GM06990 (cell line): ENCODE data around the gene TTI1.

Experiments used
- DNase-seq: peaks from one replicate; pipeline ENCODE4 v3.0.0-alpha.2; 2011; ENCODE audit not compliant: insufficient read length; ENCODE audit errors: extremely low read depth
- H3K27me3 ChIP-seq: replicated peaks from 2 replicates; pipeline ENCODE4 v1.6.0; 2011; ENCODE audit warnings: low read length; ENCODE audit not compliant: control insufficient read depth, insufficient read depth
- H3K36me3 ChIP-seq: 2 replicates; pipeline ENCODE4 v1.5.1; 2011; ENCODE audit warnings: low read length; ENCODE audit not compliant: control insufficient read depth, insufficient read depth
- H3K4me3 ChIP-seq: replicated peaks from 2 replicates; pipeline ENCODE4 v1.5.1; 2011; ENCODE audit warnings: low read depth, mild to moderate bottlenecking, control low read depth, low read length
- TF ChIP-seq, protein P1 (sequence below): IDR thresholded peaks from 2 replicates; pipeline ENCODE4 v1.5.1; 2011; ENCODE audit warnings: low read length, control low read depth, mild to moderate bottlenecking, inconsistent platforms; ENCODE audit not compliant: insufficient read depth, poor library complexity, severe bottlenecking

TTI1 gene

DNA sequence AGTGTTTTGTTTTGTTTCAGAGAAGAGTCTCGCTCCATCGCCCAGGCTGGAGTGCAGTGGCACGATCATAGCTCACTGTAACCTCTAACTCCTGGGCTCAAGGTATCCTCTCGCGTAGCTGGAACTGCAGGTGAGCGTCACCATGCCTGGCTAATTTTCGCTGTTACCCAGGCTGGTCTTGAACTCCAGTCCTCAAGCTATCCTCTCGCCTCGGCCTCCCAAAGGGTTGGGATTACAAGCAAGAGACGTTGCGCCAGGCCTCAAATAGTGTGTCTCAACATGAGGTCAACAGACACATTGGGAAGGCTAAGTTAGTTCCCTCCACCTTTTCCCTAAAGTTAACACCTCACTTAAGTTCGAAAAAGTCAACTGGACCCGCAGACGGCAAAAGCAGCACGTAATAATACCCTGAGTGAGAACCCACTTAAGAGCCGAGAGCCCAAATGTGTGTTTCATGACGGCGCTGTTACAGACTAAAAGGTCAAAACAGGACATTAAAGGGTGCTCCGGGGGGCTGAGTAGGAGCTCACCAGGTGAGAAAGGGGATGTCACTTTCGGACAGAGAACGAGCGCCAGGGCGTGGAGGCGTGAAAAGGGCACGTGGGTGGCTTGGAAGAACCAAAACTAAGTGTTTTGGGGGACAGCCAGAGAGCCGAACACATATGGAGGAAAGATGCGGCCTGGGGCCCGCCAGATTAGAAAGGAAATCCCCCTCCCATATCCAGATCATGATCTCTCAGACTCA, 499 bp downstream of the TTI1 start:
- no peaks in the 10 kb centered on the region for H3K27me3 ChIP-seq
- peaks cover 4% of the 10 kb centered on the region for H3K36me3 ChIP-seq
- DNase-seq: peak; percentile 6
- peak overlapping the region; percentile 97 for H3K4me3 ChIP-seq
- TF ChIP-seq, protein P1, sequence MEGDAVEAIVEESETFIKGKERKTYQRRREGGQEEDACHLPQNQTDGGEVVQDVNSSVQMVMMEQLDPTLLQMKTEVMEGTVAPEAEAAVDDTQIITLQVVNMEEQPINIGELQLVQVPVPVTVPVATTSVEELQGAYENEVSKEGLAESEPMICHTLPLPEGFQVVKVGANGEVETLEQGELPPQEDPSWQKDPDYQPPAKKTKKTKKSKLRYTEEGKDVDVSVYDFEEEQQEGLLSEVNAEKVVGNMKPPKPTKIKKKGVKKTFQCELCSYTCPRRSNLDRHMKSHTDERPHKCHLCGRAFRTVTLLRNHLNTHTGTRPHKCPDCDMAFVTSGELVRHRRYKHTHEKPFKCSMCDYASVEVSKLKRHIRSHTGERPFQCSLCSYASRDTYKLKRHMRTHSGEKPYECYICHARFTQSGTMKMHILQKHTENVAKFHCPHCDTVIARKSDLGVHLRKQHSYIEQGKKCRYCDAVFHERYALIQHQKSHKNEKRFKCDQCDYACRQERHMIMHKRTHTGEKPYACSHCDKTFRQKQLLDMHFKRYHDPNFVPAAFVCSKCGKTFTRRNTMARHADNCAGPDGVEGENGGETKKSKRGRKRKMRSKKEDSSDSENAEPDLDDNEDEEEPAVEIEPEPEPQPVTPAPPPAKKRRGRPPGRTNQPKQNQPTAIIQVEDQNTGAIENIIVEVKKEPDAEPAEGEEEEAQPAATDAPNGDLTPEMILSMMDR: no peak

DNA sequence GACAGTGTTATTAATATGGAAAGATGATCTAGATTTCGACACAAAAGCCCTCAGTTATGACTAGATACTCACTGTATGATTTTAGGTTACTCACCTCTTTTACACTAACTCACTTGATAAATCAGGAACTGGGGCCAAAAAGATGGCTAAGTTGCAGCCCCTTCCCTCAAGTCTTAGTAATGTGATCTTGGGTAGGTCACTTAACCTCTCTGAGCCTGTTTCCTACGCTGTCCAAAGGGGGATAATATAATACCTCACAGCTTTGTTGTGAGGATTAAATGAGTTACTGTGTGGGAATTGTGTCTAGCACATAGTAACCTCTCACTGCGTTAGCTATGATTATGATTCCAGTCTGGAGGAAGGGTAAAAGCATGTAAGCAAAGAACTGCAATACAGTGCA, 1.3 kb downstream of the TTI1 start:
- TF ChIP-seq, protein P1: no peak
- H3K27me3 ChIP-seq: no peaks in the 10 kb centered on the region
- DNase-seq: no peak
- peak overlapping the region; percentile 97 for H3K4me3 ChIP-seq
- H3K36me3 ChIP-seq: peaks cover 4% of the 10 kb centered on the region

DNA sequence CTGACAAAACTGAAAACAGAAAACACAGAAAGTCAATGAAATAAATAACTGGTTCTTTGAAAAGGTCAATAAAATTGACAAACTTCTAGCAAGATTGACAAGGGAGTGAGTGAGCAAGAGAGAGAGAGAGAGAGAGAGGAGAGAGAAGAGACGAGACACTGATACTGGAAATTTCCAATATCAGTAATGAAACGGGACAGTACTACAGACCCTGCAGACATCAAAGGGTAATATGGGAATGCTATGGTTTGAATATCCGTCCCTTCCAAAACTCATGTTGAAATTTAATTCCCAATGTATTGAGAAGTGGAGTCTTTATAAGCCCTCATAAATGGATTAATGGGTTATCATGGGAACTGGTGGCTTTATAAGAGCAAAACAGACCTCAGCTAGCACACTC, 3.8 kb downstream of the TTI1 start:
- DNase-seq: no peak
- Histone ChIP-seq H3K27me3 (no peaks in the 10 kb centered on the region), H3K36me3 (no peaks in the 10 kb centered on the region; the same call in 1 of the 2 replicates), H3K4me3 (no peak overlapping the region)
- TF ChIP-seq, protein P1: no peak

DNA sequence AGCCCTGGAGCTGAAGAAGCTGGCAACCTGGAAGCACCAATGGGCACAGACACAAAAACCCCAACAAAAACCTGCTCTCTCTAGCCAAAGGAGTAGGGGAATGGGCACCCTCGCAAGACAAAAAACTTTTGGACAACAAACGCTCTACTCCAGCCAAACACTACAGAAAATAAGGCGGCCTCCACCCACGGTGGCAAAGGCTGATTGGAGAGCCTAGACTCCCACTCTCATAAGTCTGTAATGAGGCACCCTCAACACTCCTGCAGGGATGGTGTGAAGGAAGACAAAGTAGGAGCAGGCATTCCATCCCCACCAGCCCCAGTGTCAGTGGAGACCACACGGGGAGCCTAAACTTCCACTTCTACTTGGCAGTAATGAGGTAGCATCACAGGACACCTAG, 8.8 kb downstream of the TTI1 start:
- DNase-seq: no peak
- Histone ChIP-seq H3K4me3 (no peak overlapping the region), H3K27me3 (no peaks in the 10 kb centered on the region), H3K36me3 (no peaks in the 10 kb centered on the region; the same call in 1 of the 2 replicates)
- TF ChIP-seq, protein P1: no peak

DNA sequence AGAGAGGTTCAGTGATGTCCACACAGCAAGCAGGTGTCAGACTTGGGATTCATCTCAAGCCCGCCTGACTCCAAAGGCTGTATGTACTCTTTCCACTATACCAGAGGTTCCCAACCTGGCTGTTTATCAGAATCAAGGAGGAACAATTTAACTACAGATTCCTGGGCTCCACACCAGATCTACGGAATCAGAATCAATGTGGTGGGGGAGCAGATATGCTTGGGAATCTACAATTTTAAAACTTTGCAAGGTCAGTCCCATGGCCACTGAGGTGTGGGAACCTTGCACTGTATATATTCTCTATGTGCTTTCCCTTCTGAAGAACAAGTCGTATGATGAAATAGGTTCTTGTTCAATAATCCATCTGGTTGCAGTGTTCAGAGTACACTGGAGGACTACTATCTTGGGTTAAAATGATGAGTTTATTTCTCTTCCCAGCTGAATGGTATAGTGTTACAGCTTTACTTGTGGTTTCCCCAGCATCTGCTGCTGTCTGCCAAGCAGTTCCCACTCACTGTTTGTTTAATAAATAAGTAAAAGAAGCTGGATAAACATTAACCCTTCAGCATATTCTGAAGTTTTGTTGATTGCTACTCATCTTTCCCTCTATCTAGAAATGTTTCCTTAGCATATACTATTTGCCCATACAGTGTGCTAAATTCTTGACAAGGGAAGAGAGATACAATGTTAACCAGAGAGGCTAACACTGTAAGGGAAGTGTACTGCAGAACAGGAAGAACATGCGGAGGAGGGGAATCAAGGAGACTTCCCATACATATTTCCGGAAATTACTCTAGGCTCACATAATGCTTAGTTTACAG, 9.9 kb downstream of the TTI1 start:
- no peak for DNase-seq
- Histone ChIP-seq H3K36me3 (peaks cover 2% of the 10 kb centered on the region), H3K27me3 (no peaks in the 10 kb centered on the region), H3K4me3 (no peak overlapping the region)
- TF ChIP-seq, protein P1: no peak
